Peyer's patch (tissue), 4 donors: ENCODE data around the gene RAD51. TPM values are rescaled to one million over a fixed set of nuclear protein-coding genes. Genes with fewer than 3 reads are reported as not detected.

Experiments used
- DNase-seq, 3 donors: peaks; one replicate each; pipeline ENCODE4 v3.0.0-alpha.2; 2017 to 2019
- H3K27ac ChIP-seq, 4 donors: fragments of 200-600 bp; sonication (generic); one replicate each; pipeline ENCODE4 v1.5.1; 2016 to 2019
- H3K27me3 ChIP-seq, 2 donors: fragments of 200-600 bp; sonication (generic); one replicate each; pipeline ENCODE4 v1.5.1; 2019
- H3K36me3 ChIP-seq, 3 donors: fragments of 200-600 bp; sonication (generic); one replicate each; pipeline ENCODE4 v1.5.1; 2016 to 2019
- H3K4me1 ChIP-seq, 4 donors: fragments of 200-600 bp; sonication (generic); one replicate each; pipeline ENCODE4 v1.5.1; 2016 to 2019
- H3K4me3 ChIP-seq, 4 donors: fragments of 200-600 bp; sonication (generic); 1 replicate in 3 of 4; 2 replicates in 1 of 4; pipeline ENCODE4 v1.5.1; 2016 to 2019; ENCODE audit warnings: mild to moderate bottlenecking in 1 of 4
- H3K9me3 ChIP-seq, 4 donors: fragments of 200-600 bp; sonication (generic); one replicate each; pipeline ENCODE4 v1.5.1; 2016 to 2019; ENCODE audit warnings: mild to moderate bottlenecking in 1 of 4
- CTCF ChIP-seq, 6 experiments: fragments of 450-650 bp in 4 of 6; fragments of 200-600 bp in 2 of 6; sonication (generic) in 1 of 6; IDR thresholded peaks; one replicate each; pipeline ENCODE4 v1.5.1; 2017 to 2019; ENCODE audit warnings: antibody characterized with exemption in 6 of 6, mild to moderate bottlenecking in 3 of 6, moderate library complexity in 1 of 6
- POLR2A ChIP-seq, 2 donors: fragments of 450-650 bp; IDR thresholded peaks; one replicate each; pipeline ENCODE4 v1.5.1; 2017; ENCODE audit warnings: antibody characterized with exemption in 2 of 2, mild to moderate bottlenecking in 2 of 2, moderate library complexity in 2 of 2
- total RNA-seq, 4 donors: library from RNA; depleted of rRNA; stranded (reverse); fragments of >200 nt; gene quantifications; one replicate each; pipeline ENCODE4 v1.1.0, GENCODE V29; 2016

The RAD51 gene
- total RNA-seq, 4 donors from 2014 or later = 1.1 to 7.4 (median 1.2) TPM; not detected in 1

- Histone ChIP-seq H3K4me3 (no peak overlapping the region), H3K4me1 (no peaks in the 10 kb centered on the region), H3K27me3 (no peaks in the 10 kb centered on the region), H3K27ac (no peak overlapping the region), H3K9me3 (no peaks in the 10 kb centered on the region), H3K36me3 (no peaks in the 10 kb centered on the region)
- no peak for DNase-seq
- TF ChIP-seq POLR2A (IDR thresholded peaks at IDR 0.05) (no peak), CTCF (IDR thresholded peaks at IDR 0.05) (no peak)
Observed at GRCh38 chr15:40723919-40724318, 28.9 kb downstream of the RAD51 start.

- TF ChIP-seq POLR2A (IDR thresholded peaks at IDR 0.05) (no peak), CTCF (IDR thresholded peaks at IDR 0.05) (no peak)
- DNase-seq = no peak
- Histone ChIP-seq H3K27ac (no peak overlapping the region), H3K4me3 (no peak overlapping the region), H3K27me3 (no peaks in the 10 kb centered on the region), H3K4me1 (no peaks in the 10 kb centered on the region), H3K36me3 (peaks cover 0 to 39% (median 0%) of the 10 kb centered on the region in 3 donors), H3K9me3 (no peaks in the 10 kb centered on the region)
Observed at GRCh38 chr15:40731034-40731433, 36.1 kb downstream of the RAD51 start.

- no peak for DNase-seq
- H3K27me3 ChIP-seq = no peaks in the 10 kb centered on the region
- H3K36me3 ChIP-seq = peaks cover 0 to 92% (median 0%) of the 10 kb centered on the region in 3 donors
- no peak overlapping the region for H3K27ac ChIP-seq
- no peak overlapping the region for H3K4me3 ChIP-seq
- TF ChIP-seq CTCF (IDR thresholded peaks at IDR 0.05) = no peak
- TF ChIP-seq POLR2A (IDR thresholded peaks at IDR 0.05) = no peak
- H3K9me3 ChIP-seq = no peaks in the 10 kb centered on the region
- H3K4me1 ChIP-seq = no peaks in the 10 kb centered on the region
Observed at GRCh38 chr15:40736575-40736974, 41.6 kb downstream of the RAD51 start.

- Histone ChIP-seq H3K27me3 (no peaks in the 10 kb centered on the region), H3K36me3 (peaks cover 0 to 90% (median 0%) of the 10 kb centered on the region in 3 donors), H3K4me1 (no peaks in the 10 kb centered on the region), H3K27ac (no peak overlapping the region), H3K4me3 (no peak overlapping the region), H3K9me3 (no peaks in the 10 kb centered on the region)
- TF ChIP-seq POLR2A (IDR thresholded peaks at IDR 0.05) = no peak
- no peak for TF ChIP-seq CTCF (IDR thresholded peaks at IDR 0.05)
- no peak for DNase-seq
Observed at GRCh38 chr15:40737048-40737447, 42.1 kb downstream of the RAD51 start.

GRCh38 chr15:40739047-40739446, 44.1 kb downstream of the RAD51 start:
- Histone ChIP-seq H3K27me3 (no peaks in the 10 kb centered on the region), H3K9me3 (no peaks in the 10 kb centered on the region), H3K27ac (no peak overlapping the region), H3K4me1 (peaks cover 0 to under 1% (median 0%) of the 10 kb centered on the region in 4 donors), H3K36me3 (peaks cover 0 to 90% (median 0%) of the 10 kb centered on the region in 3 donors), H3K4me3 (no peak overlapping the region)
- DNase-seq = peak in 1 of 3 donors; percentile 11
- TF ChIP-seq CTCF (IDR thresholded peaks at IDR 0.05) (no peak), POLR2A (IDR thresholded peaks at IDR 0.05) (no peak)

GRCh38 chr15:40739854-40740253, 44.9 kb downstream of the RAD51 start:
- no peak overlapping the region for H3K27ac ChIP-seq
- no peak overlapping the region for H3K4me3 ChIP-seq
- H3K27me3 ChIP-seq = no peaks in the 10 kb centered on the region
- no peak for TF ChIP-seq CTCF (IDR thresholded peaks at IDR 0.05)
- no peak for TF ChIP-seq POLR2A (IDR thresholded peaks at IDR 0.05)
- DNase-seq = no peak
- H3K4me1 ChIP-seq = peaks cover 0 to 8% (median 0%) of the 10 kb centered on the region in 4 donors
- no peaks in the 10 kb centered on the region for H3K9me3 ChIP-seq
- peaks cover 0 to 90% (median 0%) of the 10 kb centered on the region in 3 donors for H3K36me3 ChIP-seq
